ENCODE measurements around the gene MPDU1. TPM values are rescaled to one million over a fixed set of nuclear protein-coding genes. Genes with fewer than 3 reads are reported as not detected.

Gene MPDU1
- total and polyA plus RNA-seq, 2 of the 13 experiments (the other 11 are each of a cell fraction or from before 2014, with no cell fraction given) = 112 to 167 TPM

DNA sequence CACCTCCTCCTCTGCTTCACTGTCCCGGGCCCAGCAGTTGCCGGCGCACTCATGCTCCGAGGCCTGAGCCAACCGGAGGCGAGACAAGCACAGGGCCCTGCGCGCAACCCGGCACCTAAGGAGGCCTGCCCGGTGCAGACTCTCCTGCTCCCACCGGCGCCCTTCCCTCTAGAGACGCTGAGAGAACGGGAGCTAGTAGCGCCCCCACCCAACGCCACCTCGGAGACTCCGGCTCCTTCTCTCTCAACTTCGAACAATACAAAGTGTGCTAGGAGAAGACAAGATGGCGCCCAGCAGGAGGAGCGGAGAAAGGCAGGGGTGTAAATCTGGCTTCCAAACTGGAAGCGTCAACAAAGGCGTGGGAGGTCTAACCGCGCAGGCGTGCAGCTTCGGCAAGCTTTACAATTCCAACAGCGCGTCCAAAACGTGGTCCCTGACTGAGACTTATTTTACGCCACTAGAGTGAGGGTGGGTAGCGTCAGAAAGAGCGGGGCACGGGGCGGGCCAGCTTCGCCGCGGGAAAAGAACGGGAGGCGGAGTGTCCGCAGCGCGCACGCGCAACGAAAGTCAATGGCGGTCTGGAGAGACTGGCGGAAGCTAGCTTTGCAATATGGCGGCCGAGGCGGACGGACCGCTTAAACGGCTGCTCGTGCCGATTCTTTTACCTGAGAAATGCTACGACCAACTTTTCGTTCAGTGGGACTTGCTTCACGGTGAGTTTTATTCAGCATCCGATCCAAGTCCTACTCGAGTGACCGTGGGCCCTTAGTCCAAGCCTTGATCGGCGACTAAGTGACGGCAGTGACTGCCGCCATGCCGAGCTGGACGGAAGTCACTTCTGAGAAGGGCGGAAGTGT, at the start of gene MPDU1 (continued):
- TF ChIP-seq, protein P1, sequence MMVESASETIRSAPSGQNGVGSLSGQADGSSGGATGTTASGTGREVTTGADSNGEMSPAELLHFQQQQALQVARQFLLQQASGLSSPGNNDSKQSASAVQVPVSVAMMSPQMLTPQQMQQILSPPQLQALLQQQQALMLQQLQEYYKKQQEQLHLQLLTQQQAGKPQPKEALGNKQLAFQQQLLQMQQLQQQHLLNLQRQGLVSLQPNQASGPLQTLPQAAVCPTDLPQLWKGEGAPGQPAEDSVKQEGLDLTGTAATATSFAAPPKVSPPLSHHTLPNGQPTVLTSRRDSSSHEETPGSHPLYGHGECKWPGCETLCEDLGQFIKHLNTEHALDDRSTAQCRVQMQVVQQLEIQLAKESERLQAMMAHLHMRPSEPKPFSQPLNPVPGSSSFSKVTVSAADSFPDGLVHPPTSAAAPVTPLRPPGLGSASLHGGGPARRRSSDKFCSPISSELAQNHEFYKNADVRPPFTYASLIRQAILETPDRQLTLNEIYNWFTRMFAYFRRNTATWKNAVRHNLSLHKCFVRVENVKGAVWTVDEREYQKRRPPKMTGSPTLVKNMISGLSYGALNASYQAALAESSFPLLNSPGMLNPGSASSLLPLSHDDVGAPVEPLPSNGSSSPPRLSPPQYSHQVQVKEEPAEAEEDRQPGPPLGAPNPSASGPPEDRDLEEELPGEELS (CRISPR knock-in tag; IDR thresholded peaks at IDR 0.05) = no peak; the same call in 1 of the 2 replicates
- TF ChIP-seq, protein P2, sequence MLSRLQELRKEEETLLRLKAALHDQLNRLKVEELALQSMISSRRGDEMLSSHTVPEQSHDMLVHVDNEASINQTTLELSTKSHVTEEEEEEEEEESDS (CRISPR knock-in tag; IDR thresholded peaks at IDR 0.05; ENCODE audit: borderline replicate concordance) = no peak
- TF ChIP-seq, protein P3, sequence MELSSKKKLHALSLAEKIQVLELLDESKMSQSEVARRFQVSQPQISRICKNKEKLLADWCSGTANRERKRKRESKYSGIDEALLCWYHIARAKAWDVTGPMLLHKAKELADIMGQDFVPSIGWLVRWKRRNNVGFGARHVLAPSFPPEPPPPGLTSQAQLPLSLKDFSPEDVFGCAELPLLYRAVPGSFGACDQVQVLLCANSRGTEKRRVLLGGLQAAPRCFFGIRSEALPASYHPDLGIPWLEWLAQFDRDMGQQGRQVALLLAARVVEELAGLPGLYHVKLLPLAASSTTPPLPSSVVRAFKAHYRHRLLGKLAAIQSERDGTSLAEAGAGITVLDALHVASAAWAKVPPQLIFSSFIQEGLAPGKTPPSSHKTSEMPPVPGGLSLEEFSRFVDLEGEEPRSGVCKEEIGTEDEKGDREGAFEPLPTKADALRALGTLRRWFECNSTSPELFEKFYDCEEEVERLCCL (CRISPR knock-in tag; IDR thresholded peaks at IDR 0.05; ENCODE audit: borderline replicate concordance) = no peak
- TF ChIP-seq TCF7 (IDR thresholded peaks at IDR 0.05; ENCODE audit: low read depth) = no peak
- no peak for TF ChIP-seq ZFP36 (IDR thresholded peaks at IDR 0.05; ENCODE audit: borderline replicate concordance, low read depth, low read length, partially characterized antibody)
- peak; percentile 81 for TF ChIP-seq MED1 (CRISPR knock-in tag; IDR thresholded peaks at IDR 0.05)
- TF ChIP-seq MIER3 (CRISPR knock-in tag; IDR thresholded peaks at IDR 0.05; ENCODE audit: borderline replicate concordance) = peak; percentile 94
- 0 out of 2 replicates have a peak, but pooled peaks have one; percentile 37 for TF ChIP-seq NR1H2 (CRISPR knock-in tag; IDR thresholded peaks at IDR 0.05; ENCODE audit: borderline replicate concordance, low read depth)
- no peak for TF ChIP-seq ZNF430 (CRISPR knock-in tag; IDR thresholded peaks at IDR 0.05)
- no peak for TF ChIP-seq ZNF343 (CRISPR knock-in tag; IDR thresholded peaks at IDR 0.05)
- no peak; the same call in 1 of the 2 replicates for TF ChIP-seq FOXC1 (CRISPR knock-in tag; IDR thresholded peaks at IDR 0.05; ENCODE audit: borderline replicate concordance)
- TF ChIP-seq SALL2 (CRISPR knock-in tag; IDR thresholded peaks at IDR 0.05) = no peak; the same call in 1 of the 2 replicates
- TF ChIP-seq SMAD9 (CRISPR knock-in tag; IDR thresholded peaks at IDR 0.05) = 0 out of 2 replicates have a peak, but pooled peaks have one; percentile 65
- TF ChIP-seq ZFP36L2 (CRISPR knock-in tag; IDR thresholded peaks at IDR 0.05) = no peak
- TF ChIP-seq U2AF1 (optimal IDR thresholded peaks at IDR 0.05; ENCODE audit: low read depth, low read length) = no peak
- peak; percentile 79 to 98 for TF ChIP-seq POLR2A (IDR thresholded peaks at IDR 0.05; ENCODE audit: insufficient read depth in 1 of 2, low read depth in 2 of 2, low read length in 2 of 2)
- peak; percentile 88 for TF ChIP-seq YEATS2 (CRISPR knock-in tag; IDR thresholded peaks at IDR 0.05; ENCODE audit: borderline replicate concordance)
- TF ChIP-seq ZNF816 (CRISPR knock-in tag; IDR thresholded peaks at IDR 0.05; ENCODE audit: borderline replicate concordance) = peak; percentile 85
- no peak for TF ChIP-seq ZNF672 (CRISPR knock-in tag; IDR thresholded peaks at IDR 0.05)
- TF ChIP-seq TBX2 (CRISPR knock-in tag; IDR thresholded peaks at IDR 0.05; ENCODE audit: borderline replicate concordance) = peak; percentile 75
- no peak for TF ChIP-seq ZNF776 (CRISPR knock-in tag; IDR thresholded peaks at IDR 0.05)
- TF ChIP-seq CBFB (CRISPR knock-in tag; IDR thresholded peaks at IDR 0.05) = peak; percentile 65
- no peak; the same call in 1 of the 2 replicates for TF ChIP-seq MIER2 (CRISPR knock-in tag; IDR thresholded peaks at IDR 0.05)
- TF ChIP-seq, protein P4, sequence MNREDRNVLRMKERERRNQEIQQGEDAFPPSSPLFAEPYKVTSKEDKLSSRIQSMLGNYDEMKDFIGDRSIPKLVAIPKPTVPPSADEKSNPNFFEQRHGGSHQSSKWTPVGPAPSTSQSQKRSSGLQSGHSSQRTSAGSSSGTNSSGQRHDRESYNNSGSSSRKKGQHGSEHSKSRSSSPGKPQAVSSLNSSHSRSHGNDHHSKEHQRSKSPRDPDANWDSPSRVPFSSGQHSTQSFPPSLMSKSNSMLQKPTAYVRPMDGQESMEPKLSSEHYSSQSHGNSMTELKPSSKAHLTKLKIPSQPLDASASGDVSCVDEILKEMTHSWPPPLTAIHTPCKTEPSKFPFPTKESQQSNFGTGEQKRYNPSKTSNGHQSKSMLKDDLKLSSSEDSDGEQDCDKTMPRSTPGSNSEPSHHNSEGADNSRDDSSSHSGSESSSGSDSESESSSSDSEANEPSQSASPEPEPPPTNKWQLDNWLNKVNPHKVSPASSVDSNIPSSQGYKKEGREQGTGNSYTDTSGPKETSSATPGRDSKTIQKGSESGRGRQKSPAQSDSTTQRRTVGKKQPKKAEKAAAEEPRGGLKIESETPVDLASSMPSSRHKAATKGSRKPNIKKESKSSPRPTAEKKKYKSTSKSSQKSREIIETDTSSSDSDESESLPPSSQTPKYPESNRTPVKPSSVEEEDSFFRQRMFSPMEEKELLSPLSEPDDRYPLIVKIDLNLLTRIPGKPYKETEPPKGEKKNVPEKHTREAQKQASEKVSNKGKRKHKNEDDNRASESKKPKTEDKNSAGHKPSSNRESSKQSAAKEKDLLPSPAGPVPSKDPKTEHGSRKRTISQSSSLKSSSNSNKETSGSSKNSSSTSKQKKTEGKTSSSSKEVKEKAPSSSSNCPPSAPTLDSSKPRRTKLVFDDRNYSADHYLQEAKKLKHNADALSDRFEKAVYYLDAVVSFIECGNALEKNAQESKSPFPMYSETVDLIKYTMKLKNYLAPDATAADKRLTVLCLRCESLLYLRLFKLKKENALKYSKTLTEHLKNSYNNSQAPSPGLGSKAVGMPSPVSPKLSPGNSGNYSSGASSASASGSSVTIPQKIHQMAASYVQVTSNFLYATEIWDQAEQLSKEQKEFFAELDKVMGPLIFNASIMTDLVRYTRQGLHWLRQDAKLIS (CRISPR knock-in tag; IDR thresholded peaks at IDR 0.05) = no peak; the same call in 1 of the 2 replicates

Measured in HepG2 (cell line).